OCI-LY7 (cell line): ENCODE measurements around the gene GOLT1A. TPM values are rescaled to one million over a fixed set of nuclear protein-coding genes. Genes with fewer than 3 reads are reported as not detected.
"Not testable (repeated sequence)": the region's sequence is repeated elsewhere in the genome, so short reads cannot be mapped to it uniquely, and the experiment has no call there.

Experiments
- BruUV-seq: library from RNA; stranded (reverse); fragments of 400-500 nt; replicated peaks from 2 replicates; lab custom pipeline; 2021; lab: Mats Ljungman, UMichigan
- CTCF ChIA-PET: fragments of 300-600 bp; sonication (Branson Sonifier 250); formaldehyde crosslinking; loops from one replicate; lab custom pipeline; 2022; ENCODE audit warnings: antibody characterized with exemption; ENCODE audit not compliant: unreplicated experiment; lab: Charles Lee
- POLR2A ChIA-PET: fragments of 300-600 bp; sonication (Branson Sonifier 250); formaldehyde crosslinking; loops from one replicate; lab custom pipeline; 2022; ENCODE audit warnings: antibody characterized with exemption; lab: Charles Lee
- DNase-seq: peaks from one replicate; pipeline ENCODE4 v3.0.0-alpha.2; 2015; ENCODE audit warnings: low spot score
- H2AFZ ChIP-seq: fragments of 200-600 bp; sonication (generic), shearing (Covaris generic); 2 replicates; pipeline ENCODE4 v1.6.1; 2014; ENCODE audit warnings: mild to moderate bottlenecking, antibody characterized with exemption, low read length, moderate library complexity
- H3K27ac ChIP-seq: fragments of 200-600 bp; sonication (generic); 2 replicates; pipeline ENCODE4 v1.5.1; 2014; ENCODE audit warnings: mixed run types, low read depth, mild to moderate bottlenecking, moderate library complexity, low read length, inconsistent platforms; ENCODE audit not compliant: poor library complexity, severe bottlenecking
- H3K36me3 ChIP-seq: fragments of 200-600 bp; sonication (generic); 2 replicates; pipeline ENCODE4 v1.6.1; 2014; ENCODE audit warnings: mild to moderate bottlenecking, antibody characterized with exemption, low read length, moderate library complexity, mixed read lengths; ENCODE audit not compliant: insufficient read depth
- H3K4me1 ChIP-seq: fragments of 200-600 bp; sonication (generic); 2 replicates; pipeline ENCODE4 v1.5.1; 2014; ENCODE audit warnings: mild to moderate bottlenecking, low read length; ENCODE audit not compliant: insufficient read depth, poor library complexity, severe bottlenecking
- H3K4me2 ChIP-seq: fragments of 200-600 bp; sonication (generic); 2 replicates; pipeline ENCODE4 v1.6.1; 2014; ENCODE audit warnings: mild to moderate bottlenecking, low read length
- H3K4me3 ChIP-seq: fragments of 200-600 bp; sonication (generic); 2 replicates; pipeline ENCODE4 v1.5.1; 2014; ENCODE audit warnings: mild to moderate bottlenecking, low read depth, low read length; ENCODE audit not compliant: poor library complexity, severe bottlenecking
- H3K79me2 ChIP-seq: fragments of 200-600 bp; sonication (generic); 2 replicates; pipeline ENCODE4 v1.6.1; 2016; ENCODE audit warnings: low read depth, mild to moderate bottlenecking, low read length, moderate library complexity, mixed read lengths; ENCODE audit not compliant: insufficient read depth
- H3K9me2 ChIP-seq: fragments of 200-600 bp; sonication (generic); 2 replicates; pipeline ENCODE4 v1.6.1; 2016; ENCODE audit warnings: mild to moderate bottlenecking, low read length, mixed read lengths; ENCODE audit not compliant: insufficient read depth
- H3K9me3 ChIP-seq: fragments of 200-600 bp; sonication (generic); 2 replicates; pipeline ENCODE4 v1.6.1; 2014; ENCODE audit warnings: mild to moderate bottlenecking, mixed run types, low read length, mixed read lengths
- H4K20me1 ChIP-seq: fragments of 200-600 bp; sonication (generic); 2 replicates; pipeline ENCODE4 v1.6.1; 2014; ENCODE audit warnings: mild to moderate bottlenecking, antibody characterized with exemption, low read length, moderate library complexity, mixed read lengths; ENCODE audit not compliant: insufficient read depth
- EZH2phosphoT487 ChIP-seq: fragments of 200-600 bp; sonication (generic); IDR thresholded peaks from 2 replicates; pipeline ENCODE4 v1.6.1; 2018; ENCODE audit warnings: low read depth, borderline replicate concordance, mild to moderate bottlenecking, mixed run types, antibody characterized with exemption, low read length, moderate library complexity, mixed read lengths
- intact Hi-C: fragments of 100-400 bp; cut with micrococcal nuclease; formaldehyde crosslinking; loops from one replicate; pipeline ENCODE4 v1.10.0; 2022; ENCODE audit not compliant: unreplicated experiment
- total RNA-seq, 2 experiments: library from RNA; depleted of rRNA in 1 of 2; stranded (reverse); fragments of >200 nt in 1 of 2; shearing (Covaris generic) in 1 of 2; gene quantifications; 2 replicates each; pipeline ENCODE4 v1.2.3, GENCODE V29; 2014 to 2022
- TF ChIP-seq, protein P1 (sequence below): fragments of 200-600 bp; sonication (generic); conservative IDR thresholded peaks from 2 replicates; pipeline ENCODE4 v1.5.1; 2014; ENCODE audit warnings: mild to moderate bottlenecking, antibody characterized with exemption, low read length, moderate library complexity, mixed read lengths

The GOLT1A gene
- total RNA-seq, 2 experiments from 2014 or later = not detected

DNA sequence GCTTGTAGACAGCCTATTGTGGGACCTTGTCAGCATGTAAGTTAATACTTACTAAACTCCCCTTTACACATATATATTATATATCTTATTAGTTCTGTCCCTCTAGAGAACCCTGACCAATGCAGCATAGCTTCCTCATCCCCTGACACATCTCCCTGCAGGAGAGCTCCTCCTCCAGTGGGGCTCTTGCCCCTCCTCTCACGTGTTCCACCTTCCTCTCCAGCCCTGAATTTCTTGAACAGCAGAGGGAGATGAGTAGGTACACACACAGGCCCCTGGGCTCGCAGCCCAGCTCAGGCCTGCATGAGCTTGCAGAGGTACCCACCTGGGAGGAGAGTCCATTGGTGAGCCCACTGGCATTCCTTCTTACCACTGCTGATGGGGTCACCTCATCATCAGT is 27.3 kb upstream of the GOLT1A start:
- Histone ChIP-seq H3K79me2 (no peaks in the 10 kb centered on the region), H3K4me1 (no peaks in the 10 kb centered on the region), H4K20me1 (no peaks in the 10 kb centered on the region), H3K9me2 (no peaks in the 10 kb centered on the region), H2AFZ (no peak overlapping the region), H3K9me3 (no peaks in the 10 kb centered on the region), H3K4me2 (no peak overlapping the region), H3K27ac (no peak overlapping the region), H3K4me3 (no peak overlapping the region), H3K36me3 (no peaks in the 10 kb centered on the region)
- DNase-seq = no peak
- ChIA-PET POLR2A (no interaction called here), CTCF (interaction anchor here (0.6 kb wide), 1 partner anchor 201 kb away, joined by 3 read pairs; no protein-coding TSS in a partner anchor)
- TF ChIP-seq, protein P1, sequence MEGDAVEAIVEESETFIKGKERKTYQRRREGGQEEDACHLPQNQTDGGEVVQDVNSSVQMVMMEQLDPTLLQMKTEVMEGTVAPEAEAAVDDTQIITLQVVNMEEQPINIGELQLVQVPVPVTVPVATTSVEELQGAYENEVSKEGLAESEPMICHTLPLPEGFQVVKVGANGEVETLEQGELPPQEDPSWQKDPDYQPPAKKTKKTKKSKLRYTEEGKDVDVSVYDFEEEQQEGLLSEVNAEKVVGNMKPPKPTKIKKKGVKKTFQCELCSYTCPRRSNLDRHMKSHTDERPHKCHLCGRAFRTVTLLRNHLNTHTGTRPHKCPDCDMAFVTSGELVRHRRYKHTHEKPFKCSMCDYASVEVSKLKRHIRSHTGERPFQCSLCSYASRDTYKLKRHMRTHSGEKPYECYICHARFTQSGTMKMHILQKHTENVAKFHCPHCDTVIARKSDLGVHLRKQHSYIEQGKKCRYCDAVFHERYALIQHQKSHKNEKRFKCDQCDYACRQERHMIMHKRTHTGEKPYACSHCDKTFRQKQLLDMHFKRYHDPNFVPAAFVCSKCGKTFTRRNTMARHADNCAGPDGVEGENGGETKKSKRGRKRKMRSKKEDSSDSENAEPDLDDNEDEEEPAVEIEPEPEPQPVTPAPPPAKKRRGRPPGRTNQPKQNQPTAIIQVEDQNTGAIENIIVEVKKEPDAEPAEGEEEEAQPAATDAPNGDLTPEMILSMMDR = no peak
- no peak for TF ChIP-seq EZH2phosphoT487
- intact Hi-C loops = no loop called here
- no TSS peak for BruUV-seq

DNA sequence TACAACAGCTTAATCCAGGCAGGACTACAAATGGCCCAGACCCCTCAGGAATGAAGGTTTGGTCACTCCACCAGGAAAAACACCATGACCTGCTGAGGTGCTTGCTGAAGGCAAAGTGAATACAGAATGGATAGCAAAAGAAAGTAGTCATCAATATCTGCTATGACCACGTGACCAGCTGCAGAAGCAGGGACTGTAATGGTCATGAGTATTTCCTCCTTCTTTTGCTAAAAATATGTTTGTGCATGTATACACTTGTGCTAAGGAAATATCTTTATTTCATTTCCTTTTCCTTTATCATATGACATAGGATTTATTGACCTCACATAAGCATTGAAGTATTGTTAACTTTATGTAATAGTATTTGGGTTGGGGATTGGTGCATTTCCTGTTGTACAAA is 26.4 kb upstream of the GOLT1A start:
- no peak overlapping the region for H3K27ac ChIP-seq
- H3K9me3 ChIP-seq = no peaks in the 10 kb centered on the region
- POLR2A ChIA-PET = no interaction called here
- no peak overlapping the region for H3K4me3 ChIP-seq
- no TSS peak for BruUV-seq
- H2AFZ ChIP-seq = no peak overlapping the region
- no peaks in the 10 kb centered on the region for H3K4me1 ChIP-seq
- H3K79me2 ChIP-seq = no peaks in the 10 kb centered on the region
- intact Hi-C loops = no loop called here
- no peak overlapping the region for H3K4me2 ChIP-seq
- CTCF ChIA-PET = no interaction called here
- DNase-seq = no peak
- no peaks in the 10 kb centered on the region for H4K20me1 ChIP-seq
- H3K36me3 ChIP-seq = no peaks in the 10 kb centered on the region
- H3K9me2 ChIP-seq = no peaks in the 10 kb centered on the region
- no peak for TF ChIP-seq EZH2phosphoT487
- TF ChIP-seq, protein P1 = no peak

DNA sequence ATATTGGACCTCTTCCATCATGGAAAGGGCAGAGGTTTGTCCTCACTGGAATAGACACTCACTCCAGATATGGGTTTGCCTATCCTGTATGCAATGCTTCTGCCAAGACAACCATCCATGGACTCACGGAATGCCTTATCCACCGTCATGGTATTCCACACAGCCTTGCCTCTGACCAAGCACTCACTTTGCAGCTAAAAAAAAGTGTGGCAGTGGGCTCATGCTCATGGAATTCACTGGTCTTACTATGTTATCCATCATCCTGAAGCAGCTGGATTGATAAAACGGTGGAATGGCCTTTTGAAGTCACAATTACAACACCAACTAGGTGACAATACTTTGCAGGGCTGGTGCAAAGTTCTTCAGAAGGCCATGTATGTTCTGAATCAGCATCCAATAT is 25.6 kb upstream of the GOLT1A start:
- H3K9me2 ChIP-seq, intact Hi-C loops: not testable (repeated sequence)

DNA sequence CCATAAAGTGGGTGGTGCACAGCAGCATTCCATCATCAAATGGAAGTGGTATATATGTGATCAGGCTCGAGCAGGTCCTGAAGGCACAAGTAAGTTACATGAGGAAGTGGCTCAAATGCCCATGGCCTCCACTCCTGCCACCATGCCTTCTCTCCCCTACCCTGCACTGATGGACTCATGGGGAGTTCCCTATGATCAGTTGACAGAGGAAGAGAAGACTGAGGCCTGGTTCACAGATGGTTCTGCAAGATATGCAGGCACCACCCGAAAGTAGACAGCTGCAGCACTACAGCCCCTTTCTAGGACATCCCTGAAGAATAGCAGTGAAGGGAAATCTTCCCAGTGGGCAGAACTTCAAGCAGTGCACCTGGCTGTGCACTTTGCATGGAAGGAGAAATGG is 24.7 kb upstream of the GOLT1A start:
- H3K36me3 ChIP-seq, H3K79me2 ChIP-seq, H3K9me3 ChIP-seq, intact Hi-C loops, H3K4me3 ChIP-seq, BruUV-seq, H3K4me2 ChIP-seq, CTCF ChIA-PET, H2AFZ ChIP-seq, H3K9me2 ChIP-seq, H3K27ac ChIP-seq, POLR2A ChIA-PET, H3K4me1 ChIP-seq, DNase-seq, H4K20me1 ChIP-seq: not testable (repeated sequence)

More for the DNA sequence above, 25.6 kb upstream of the GOLT1A start:
- H3K9me3 ChIP-seq, H4K20me1 ChIP-seq, H2AFZ ChIP-seq, DNase-seq, CTCF ChIA-PET, BruUV-seq, H3K4me2 ChIP-seq, H3K27ac ChIP-seq, POLR2A ChIA-PET, H3K36me3 ChIP-seq, H3K79me2 ChIP-seq, H3K4me1 ChIP-seq, H3K4me3 ChIP-seq: not testable (repeated sequence)

DNA sequence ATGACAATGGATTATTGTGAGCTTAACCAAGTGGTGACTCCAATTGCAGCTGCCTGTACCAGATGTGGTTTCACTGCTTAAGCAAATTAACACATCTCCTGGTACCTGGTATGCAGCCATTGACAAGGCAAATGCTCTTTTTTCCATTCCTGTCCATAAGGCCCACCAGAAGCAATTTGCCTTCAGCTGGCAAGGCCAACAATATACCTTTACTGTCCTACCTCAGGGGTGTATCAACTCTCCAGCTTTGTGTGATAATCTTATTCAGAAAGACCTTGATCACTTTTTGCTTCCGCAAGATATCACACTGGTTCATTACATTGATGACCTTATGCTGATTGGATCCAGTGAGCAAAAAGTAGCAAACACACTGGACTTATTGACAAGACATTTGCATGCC is 23.7 kb upstream of the GOLT1A start:
- CTCF ChIA-PET, H3K27ac ChIP-seq, H3K9me3 ChIP-seq, H3K9me2 ChIP-seq, intact Hi-C loops, H2AFZ ChIP-seq, DNase-seq, H4K20me1 ChIP-seq, H3K4me3 ChIP-seq, H3K79me2 ChIP-seq, H3K4me1 ChIP-seq, H3K36me3 ChIP-seq, BruUV-seq, H3K4me2 ChIP-seq: not testable (repeated sequence)
- POLR2A ChIA-PET = interaction anchor here (0.6 kb wide), 1 partner anchor 117 kb away, joined by 3 read pairs; no protein-coding TSS in a partner anchor
